Endothelial cell of umbilical vein (primary cell): ENCODE data around the gene LIN28A. TPM values are rescaled to one million over a fixed set of nuclear protein-coding genes. Genes with fewer than 3 reads are reported as not detected.
"Not testable (repeated sequence)": the region's sequence is repeated elsewhere in the genome, so short reads cannot be mapped to it uniquely, and the experiment has no call there.

Experiments used
- BruUV-seq: library from RNA; stranded (reverse); fragments of 400-500 nt; replicated peaks from 2 replicates; lab custom pipeline; 2021; lab: Mats Ljungman, UMichigan
- CTCF ChIA-PET: fragments of 300-600, 350-600 bp; sonication (Branson Sonifier 250); formaldehyde crosslinking; loops from one replicate; lab custom pipeline; 2021; ENCODE audit warnings: antibody characterized with exemption, inconsistent platforms; lab: Charles Lee
- POLR2A ChIA-PET: fragments of 300-600, 350-600 bp; sonication (Branson Sonifier 250); formaldehyde crosslinking; loops from one replicate; lab custom pipeline; 2021; ENCODE audit warnings: antibody characterized with exemption, inconsistent platforms; lab: Charles Lee
- DNase-seq: peaks from one replicate; pipeline ENCODE4 v3.0.0-alpha.2; 2011; ENCODE audit warnings: low read depth, low spot score
- FAIRE-seq: peaks from 2 replicates; lab custom pipeline; 2011; peaks lifted over from hg19 to GRCh38; lab: Jason Lieb, UNC
- H2AFZ ChIP-seq: 2 replicates; pipeline ENCODE4 v1.6.0; 2012; ENCODE audit warnings: low read depth, low read length, control low read depth, inconsistent platforms
- H3K27ac ChIP-seq: 2 replicates; pipeline ENCODE4 v1.5.1; 2011; ENCODE audit warnings: low read depth, mild to moderate bottlenecking, control low read depth, low read length, moderate library complexity; ENCODE audit not compliant: insufficient read depth
- H3K27me3 ChIP-seq, 2 experiments: 2 replicates each; pipeline versions ENCODE4 v1.6.0 to v1.6.1; 2011; ENCODE audit warnings: low read length in 2 of 2, mixed read lengths in 1 of 2; ENCODE audit not compliant: control insufficient read depth in 2 of 2, insufficient read depth in 2 of 2
- H3K36me3 ChIP-seq, 2 experiments: 2 replicates in 1 of 2; 3 replicates in 1 of 2; pipeline ENCODE4 v1.5.1; 2011; ENCODE audit warnings: low read length in 2 of 2, mild to moderate bottlenecking in 1 of 2, moderate library complexity in 1 of 2; ENCODE audit not compliant: control insufficient read depth in 2 of 2, insufficient read depth in 2 of 2; ENCODE audit errors: extremely low read depth in 1 of 2
- H3K4me1 ChIP-seq: 3 replicates; pipeline ENCODE4 v1.5.1; 2011; ENCODE audit warnings: mild to moderate bottlenecking, low read length; ENCODE audit not compliant: control insufficient read depth, insufficient read depth; ENCODE audit errors: extremely low read depth
- H3K4me2 ChIP-seq: 2 replicates; pipeline ENCODE4 v1.6.1; 2011; ENCODE audit warnings: low read length, control low read depth, mixed read lengths; ENCODE audit not compliant: insufficient read depth
- H3K4me3 ChIP-seq, 3 experiments: fragments of 200-600 bp in 1 of 3; sonication (generic), shearing (Covaris generic) in 1 of 3; replicated peaks in 1 of 3; 2 replicates each; pipeline ENCODE4 v1.5.1; 2011 to 2016; ENCODE audit warnings: control low read depth in 3 of 3, low read length in 3 of 3, mild to moderate bottlenecking in 2 of 3, inconsistent platforms in 1 of 3, low read depth in 1 of 3, moderate library complexity in 1 of 3; ENCODE audit not compliant: insufficient read depth in 1 of 3
- H3K79me2 ChIP-seq: 2 replicates; pipeline ENCODE4 v1.6.0; 2012; ENCODE audit warnings: low read length, inconsistent platforms; ENCODE audit not compliant: control insufficient read depth, insufficient read depth
- H3K9ac ChIP-seq: replicated peaks from 2 replicates; pipeline ENCODE3; 2011; ENCODE audit warnings: low read length, control low read depth; ENCODE audit not compliant: insufficient read depth; ENCODE audit errors: extremely low read depth
- H3K9me1 ChIP-seq: replicated peaks from 3 replicates; pipeline ENCODE4 v1.6.0; 2011; ENCODE audit warnings: mild to moderate bottlenecking, low read length; ENCODE audit not compliant: control insufficient read depth, insufficient read depth; ENCODE audit errors: extremely low read depth
- H3K9me3 ChIP-seq: replicated peaks from 2 replicates; pipeline ENCODE4 v1.5.1; 2012; ENCODE audit warnings: low read length, inconsistent platforms; ENCODE audit not compliant: control insufficient read depth, insufficient read depth
- H4K20me1 ChIP-seq: replicated peaks from 2 replicates; pipeline ENCODE3; 2011; ENCODE audit warnings: mild to moderate bottlenecking, low read length; ENCODE audit not compliant: control insufficient read depth, insufficient read depth; ENCODE audit errors: extremely low read depth
- CTCF ChIP-seq, 2 donors: IDR thresholded peaks; 1 replicate in 1 of 2; 2 replicates in 1 of 2; pipeline ENCODE4 v1.5.1; 2011; ENCODE audit warnings: low read length in 2 of 2, mild to moderate bottlenecking in 2 of 2, moderate library complexity in 2 of 2, control low read depth in 1 of 2, inconsistent platforms in 1 of 2, low read depth in 1 of 2; ENCODE audit not compliant: insufficient read depth in 1 of 2; ENCODE audit errors: extremely low read depth in 1 of 2
- EZH2 ChIP-seq: IDR thresholded peaks from 2 replicates; pipeline ENCODE4 v1.6.1; 2012; ENCODE audit warnings: borderline replicate concordance, low read depth, mild to moderate bottlenecking, moderate library complexity, low read length, inconsistent platforms; ENCODE audit not compliant: severe bottlenecking
- FOS ChIP-seq: IDR thresholded peaks from 2 replicates; pipeline ENCODE4 v1.6.1; 2011; ENCODE audit warnings: mild to moderate bottlenecking, low read length, moderate library complexity, borderline replicate concordance; ENCODE audit not compliant: insufficient read depth
- GATA2 ChIP-seq: IDR thresholded peaks from 2 replicates; pipeline ENCODE4 v1.7.0; 2011; ENCODE audit warnings: low read depth, mild to moderate bottlenecking, moderate library complexity, mixed read lengths, low read length; ENCODE audit not compliant: insufficient read length, insufficient read depth
- JUN ChIP-seq: IDR thresholded peaks from 2 replicates; pipeline ENCODE4 v1.6.1; 2011; ENCODE audit warnings: borderline replicate concordance, low read depth; ENCODE audit not compliant: insufficient read length, insufficient read depth
- MAX ChIP-seq: IDR thresholded peaks from 2 replicates; pipeline ENCODE4 v1.6.1; 2011; ENCODE audit not compliant: insufficient read depth, insufficient read length
- MYC ChIP-seq: IDR thresholded peaks from one replicate; pipeline ENCODE4 v1.6.1; 2011; ENCODE audit warnings: mild to moderate bottlenecking, low read depth, low read length
- POLR2A ChIP-seq: IDR thresholded peaks from 2 replicates; pipeline ENCODE4 v1.6.1; 2012; ENCODE audit warnings: low read depth, mild to moderate bottlenecking, control low read depth, low read length
- POLR2AphosphoS5 ChIP-seq: IDR thresholded peaks from 2 replicates; pipeline ENCODE4 v1.6.1; 2012; ENCODE audit warnings: low read depth, mild to moderate bottlenecking, control low read depth, low read length, moderate library complexity; ENCODE audit not compliant: insufficient read depth
- dilution Hi-C: fragments of 300-500 bp; cut with MboI; formaldehyde crosslinking; loops from one replicate; pipeline ENCODE4 v1.15.0; 2019; ENCODE audit warnings: low sequenced_read_pairs; ENCODE audit not compliant: extremely low pct_ligation_motif_present
- intact Hi-C: fragments of 100-400 bp; cut with micrococcal nuclease; formaldehyde crosslinking; loops from one replicate; pipeline ENCODE4 v1.10.0; 2022
- polyA plus RNA-seq, 4 experiments: library from polyadenylated mRNA; depleted of rRNA in 3 of 4; stranded (reverse) in 3 of 4; unstranded in 1 of 4; fragments of >200 nt; gene quantifications; 2 replicates each; pipeline versions ENCODE4 v1.2.1 to v1.2.3, GENCODE V29; 2011 to 2012; ENCODE audit warnings: missing spikeins in 1 of 4
- total RNA-seq: library from RNA; stranded (reverse); gene quantifications from 2 replicates; pipeline ENCODE4 v1.2.3, GENCODE V29; 2021

LIN28A gene
- total and polyA plus RNA-seq, 2 donors (not counting 3 experiments of a cell fraction or from before 2014, with no cell fraction given) = 0.11 TPM; not detected in 1

GRCh38 chr1:26373789-26374188 lies 36.8 kb upstream of the LIN28A start:
- Histone ChIP-seq H3K27ac (no peak overlapping the region), H3K36me3 (no peaks in the 10 kb centered on the region), H3K9me1 (no peaks in the 10 kb centered on the region), H4K20me1 (no peaks in the 10 kb centered on the region), H3K4me1 (peaks cover 4% of the 10 kb centered on the region), H3K9ac (no peak overlapping the region), H3K4me2 (no peak overlapping the region), H2AFZ (no peak overlapping the region), H3K79me2 (no peaks in the 10 kb centered on the region), H3K27me3 (peaks cover 0 to 2% of the 10 kb centered on the region in 2 experiments), H3K9me3 (no peaks in the 10 kb centered on the region), H3K4me3 (no peak overlapping the region)
- no peak for TF ChIP-seq FOS
- no peak for TF ChIP-seq MYC
- no peak for TF ChIP-seq JUN
- no peak for TF ChIP-seq MAX
- TF ChIP-seq CTCF (IDR thresholded peaks at IDR 0.05; ENCODE audit: extremely low read depth in 1 of 2, insufficient read depth in 1 of 2, low read depth in 1 of 2, low read length in 2 of 2) = no peak
- TF ChIP-seq POLR2AphosphoS5 = no peak
- TF ChIP-seq GATA2 = no peak
- no peak for TF ChIP-seq EZH2
- no peak for TF ChIP-seq POLR2A
- FAIRE-seq (no peak), DNase-seq (no peak)
- dilution Hi-C loops (no loop called here), intact Hi-C loops (no loop called here)
- ChIA-PET POLR2A (no interaction called here), CTCF (interaction anchor here (1.1 to 2.8 kb wide), 5 partner anchors 9 to 89 kb away, joined by 3 to 11 read pairs (median 9); no protein-coding TSS in a partner anchor)
- no TSS peak for BruUV-seq

- H3K36me3 ChIP-seq, DNase-seq, H2AFZ ChIP-seq, H3K27ac ChIP-seq, H3K79me2 ChIP-seq, H4K20me1 ChIP-seq, H3K4me3 ChIP-seq, H3K27me3 ChIP-seq, dilution Hi-C loops, H3K9ac ChIP-seq, BruUV-seq, H3K4me2 ChIP-seq, H3K9me1 ChIP-seq, H3K4me1 ChIP-seq, H3K9me3 ChIP-seq, intact Hi-C loops, POLR2A ChIA-PET: not testable (repeated sequence)
- peak; percentile 54 for FAIRE-seq
- CTCF ChIA-PET = interaction anchor here (1.1 to 2.8 kb wide), 4 partner anchors 10 to 43 kb away, joined by 4 to 11 read pairs (median 10); no protein-coding TSS in a partner anchor
Measured at GRCh38 chr1:26374361-26374760, 36.3 kb upstream of the LIN28A start.
